ENCODE results near the gene RALGAPB. TPM values are rescaled to one million over a fixed set of nuclear protein-coding genes. Genes with fewer than 3 reads are reported as not detected.

Gene RALGAPB
- total RNA-seq, 2 experiments from 2014 or later = 19.0 to 42.9 TPM

- H3K36me3 ChIP-seq (ENCODE audit: insufficient read depth, low read length) = peaks cover 18% of the 10 kb centered on the region
Observed at GRCh38 chr20:38479596-38479995, 7.0 kb downstream of the RALGAPB start.

GRCh38 chr20:38485041-38485440 is 12.4 kb downstream of the RALGAPB start:
- Histone ChIP-seq H3K79me2 (ENCODE audit: insufficient read depth, low read depth, low read length) (peaks cover 16% of the 10 kb centered on the region), H3K9me3 (ENCODE audit: low read length) (no peaks in the 10 kb centered on the region), H3K27ac (ENCODE audit: low read depth, low read length, poor library complexity, severe bottlenecking) (no peak overlapping the region), H4K20me1 (ENCODE audit: insufficient read depth, low read length) (no peaks in the 10 kb centered on the region), H3K4me3 (ENCODE audit: low read depth, low read length, poor library complexity, severe bottlenecking) (no peak overlapping the region), H2AFZ (ENCODE audit: low read length) (no peak overlapping the region), H3K4me2 (ENCODE audit: low read length) (no peak overlapping the region), H3K4me1 (ENCODE audit: insufficient read depth, low read length, poor library complexity, severe bottlenecking) (no peaks in the 10 kb centered on the region), H3K36me3 (ENCODE audit: insufficient read depth, low read length) (peaks cover 32% of the 10 kb centered on the region), H3K9me2 (ENCODE audit: insufficient read depth, low read length) (no peaks in the 10 kb centered on the region)
- CTCF ChIA-PET (ENCODE audit: unreplicated experiment) = interaction anchor here (0.9 kb wide), 1 partner anchor 16 kb away, joined by 3 read pairs; no protein-coding TSS in a partner anchor
- intact Hi-C loops (cut with micrococcal nuclease; ENCODE audit: unreplicated experiment) = no loop called here
- no peak for DNase-seq (ENCODE audit: low spot score)
- BruUV-seq (replicated peaks) = no TSS peak
- POLR2A ChIA-PET = interaction anchor here (0.6 kb wide), 1 partner anchor 48 kb away, joined by 3 read pairs; no protein-coding TSS in a partner anchor
- no peak for TF ChIP-seq EZH2phosphoT487 (IDR thresholded peaks at IDR 0.05; ENCODE audit: borderline replicate concordance, low read depth, low read length)

More at GRCh38 chr20:38479596-38479995, 7.0 kb downstream of the RALGAPB start:
- Histone ChIP-seq H3K9me2 (ENCODE audit: insufficient read depth, low read length) (no peaks in the 10 kb centered on the region), H3K27ac (ENCODE audit: low read depth, low read length, poor library complexity, severe bottlenecking) (no peak overlapping the region), H3K9me3 (ENCODE audit: low read length) (0 out of 2 replicates have a peak, but pooled peaks cover 9% of the 10 kb centered on the region), H3K4me2 (ENCODE audit: low read length) (no peak overlapping the region), H2AFZ (ENCODE audit: low read length) (no peak overlapping the region), H3K4me1 (ENCODE audit: insufficient read depth, low read length, poor library complexity, severe bottlenecking) (peaks cover 3% of the 10 kb centered on the region), H3K4me3 (ENCODE audit: low read depth, low read length, poor library complexity, severe bottlenecking) (no peak overlapping the region), H4K20me1 (ENCODE audit: insufficient read depth, low read length) (peaks cover 11% of the 10 kb centered on the region; the same call in 1 of the 2 replicates), H3K79me2 (ENCODE audit: insufficient read depth, low read depth, low read length) (peaks cover 51% of the 10 kb centered on the region)
- intact Hi-C loops (cut with micrococcal nuclease; ENCODE audit: unreplicated experiment) = no loop called here
- no TSS peak for BruUV-seq (replicated peaks)
- CTCF ChIA-PET (ENCODE audit: unreplicated experiment) = no interaction called here
- TF ChIP-seq CTCF (conservative IDR thresholded peaks at IDR 0.05; ENCODE audit: low read length) = no peak
- DNase-seq (ENCODE audit: low spot score) = no peak
- POLR2A ChIA-PET = interaction anchor here (0.6 to 1.6 kb wide), 4 partner anchors 12 to 37 kb away, joined by 3 to 6 read pairs (median 3); no protein-coding TSS in a partner anchor

- peaks cover 57% of the 10 kb centered on the region for H3K36me3 ChIP-seq (ENCODE audit: insufficient read depth, low read length)
- H2AFZ ChIP-seq (ENCODE audit: low read length) = no peak overlapping the region
- no TSS peak for BruUV-seq (replicated peaks)
- H3K9me2 ChIP-seq (ENCODE audit: insufficient read depth, low read length) = no peaks in the 10 kb centered on the region
- no peaks in the 10 kb centered on the region for H3K9me3 ChIP-seq (ENCODE audit: low read length)
- CTCF ChIA-PET (ENCODE audit: unreplicated experiment) = no interaction called here
- POLR2A ChIA-PET = interaction anchor here (1.3 kb wide), 1 partner anchor 49 kb away, joined by 4 read pairs; no protein-coding TSS in a partner anchor
- DNase-seq (ENCODE audit: low spot score) = no peak
- H3K4me2 ChIP-seq (ENCODE audit: low read length) = no peak overlapping the region
- H3K4me1 ChIP-seq (ENCODE audit: insufficient read depth, low read length, poor library complexity, severe bottlenecking) = no peaks in the 10 kb centered on the region
- H4K20me1 ChIP-seq (ENCODE audit: insufficient read depth, low read length) = no peaks in the 10 kb centered on the region
- H3K79me2 ChIP-seq (ENCODE audit: insufficient read depth, low read depth, low read length) = peaks cover 7% of the 10 kb centered on the region; the same call in 1 of the 2 replicates
- H3K4me3 ChIP-seq (ENCODE audit: low read depth, low read length, poor library complexity, severe bottlenecking) = no peak overlapping the region
- no peak overlapping the region for H3K27ac ChIP-seq (ENCODE audit: low read depth, low read length, poor library complexity, severe bottlenecking)
- intact Hi-C loops (cut with micrococcal nuclease; ENCODE audit: unreplicated experiment) = no loop called here
- TF ChIP-seq CTCF (conservative IDR thresholded peaks at IDR 0.05; ENCODE audit: low read length) = no peak
- TF ChIP-seq EZH2phosphoT487 (IDR thresholded peaks at IDR 0.05; ENCODE audit: borderline replicate concordance, low read depth, low read length) = no peak
Observed at GRCh38 chr20:38489181-38489580, 16.5 kb downstream of the RALGAPB start.
